SU-DHL-6 (cell line): ENCODE measurements around the gene SIX5.

ENCODE experiments used
- CTCF ChIP-seq: fragments of 200-600 bp; sonication (generic); IDR thresholded peaks from one replicate; pipeline ENCODE4 v1.5.1; 2017; ENCODE audit warnings: antibody characterized with exemption, mild to moderate bottlenecking, low read length, moderate library complexity; ENCODE audit not compliant: insufficient read depth, poor library complexity, severe bottlenecking
- EZH2phosphoT487 ChIP-seq: fragments of 200-600 bp; sonication (generic), shearing (Covaris generic); conservative IDR thresholded peaks from 2 replicates; pipeline ENCODE4 v1.6.1; 2018; ENCODE audit warnings: mild to moderate bottlenecking, antibody characterized with exemption, low read length, moderate library complexity, mixed read lengths

- TF ChIP-seq CTCF, result no peak
- TF ChIP-seq EZH2phosphoT487, result no peak
These were observed 52.5 kb downstream of the SIX5 start for GRCh38 chr19:45716359-45717130.
